Measurements from ENCODE around the gene NDUFAF7.
"Not testable (repeated sequence)": the region's sequence is repeated elsewhere in the genome, so short reads cannot be mapped to it uniquely, and the experiment has no call there.

The NDUFAF7 gene

GRCh38 chr2:37231241-37232130 is at the start of gene NDUFAF7, which contains the start of gene CEBPZ:
Gene NDUFAF7, plus strand, starts transcription at chr2:37231658. Its CDS starts 48 bp downstream, at chr2:37231706.
Gene CEBPZ, minus strand, starts transcription at chr2:37231596. Its CDS starts 29 bp downstream, at chr2:37231567.
- peak; percentile 73 to 82 for DNase-seq (ENCODE audit: low read depth in 1 of 2, low spot score in 1 of 2)

- DNase-seq (ENCODE audit: low read depth in 1 of 2, low spot score in 1 of 2): no peak
Measured at GRCh38 chr2:37181726-37182684, 49.5 kb upstream of the NDUFAF7 start.

- no peak for DNase-seq (ENCODE audit: low read depth in 1 of 2, low spot score in 1 of 2)
Measured at GRCh38 chr2:37188570-37188969, 42.9 kb upstream of the NDUFAF7 start, which contains the start of gene SULT6B1. Gene SULT6B1, minus strand, starts transcription at chr2:37188670. Its CDS starts 30 bp downstream, at chr2:37188640.

GRCh38 chr2:37189452-37190153 is 41.9 kb upstream of the NDUFAF7 start:
- no peak for DNase-seq (ENCODE audit: low read depth in 1 of 2, low spot score in 1 of 2)

- DNase-seq (ENCODE audit: low read depth in 1 of 2, low spot score in 1 of 2): no peak
Measured at GRCh38 chr2:37190290-37190689, 41.2 kb upstream of the NDUFAF7 start.

- no peak for DNase-seq (ENCODE audit: low read depth in 1 of 2, low spot score in 1 of 2)
Measured at GRCh38 chr2:37191253-37191652, 40.2 kb upstream of the NDUFAF7 start.

GRCh38 chr2:37191747-37192146 is 39.7 kb upstream of the NDUFAF7 start:
- no peak for DNase-seq (ENCODE audit: low read depth in 1 of 2, low spot score in 1 of 2)

- no peak for DNase-seq (ENCODE audit: low read depth in 1 of 2, low spot score in 1 of 2)
Measured at GRCh38 chr2:37192551-37192950, 38.9 kb upstream of the NDUFAF7 start.

GRCh38 chr2:37195862-37196319 is 35.6 kb upstream of the NDUFAF7 start:
- not testable (repeated sequence) for DNase-seq (ENCODE audit: low read depth in 1 of 2, low spot score in 1 of 2)

GRCh38 chr2:37196320-37197195 is 34.9 kb upstream of the NDUFAF7 start, which contains the start of gene CEBPZOS:
Gene CEBPZOS, plus strand, starts transcription at chr2:37196496. Its CDS starts 3,209 bp downstream, at chr2:37199705.
- peak; percentile 82 to 84 for DNase-seq (ENCODE audit: low read depth in 1 of 2, low spot score in 1 of 2)

GRCh38 chr2:37198681-37199065 is 32.8 kb upstream of the NDUFAF7 start:
- no peak for DNase-seq (ENCODE audit: low read depth in 1 of 2, low spot score in 1 of 2)

GRCh38 chr2:37201208-37201607 is 30.2 kb upstream of the NDUFAF7 start:
- DNase-seq (ENCODE audit: low read depth in 1 of 2, low spot score in 1 of 2): no peak

- DNase-seq (ENCODE audit: low read depth in 1 of 2, low spot score in 1 of 2): no peak
Measured at GRCh38 chr2:37201766-37202165, 29.7 kb upstream of the NDUFAF7 start.

GRCh38 chr2:37203708-37204107 is 27.8 kb upstream of the NDUFAF7 start:
- no peak for DNase-seq (ENCODE audit: low read depth in 1 of 2, low spot score in 1 of 2)

GRCh38 chr2:37205071-37205661 is 26.3 kb upstream of the NDUFAF7 start:
- not testable (repeated sequence) for DNase-seq (ENCODE audit: low read depth in 1 of 2, low spot score in 1 of 2)

GRCh38 chr2:37205689-37206341 is 25.6 kb upstream of the NDUFAF7 start:
- no peak for DNase-seq (ENCODE audit: low read depth in 1 of 2, low spot score in 1 of 2)

GRCh38 chr2:37206760-37207159 is 24.7 kb upstream of the NDUFAF7 start:
- not testable (repeated sequence) for DNase-seq (ENCODE audit: low read depth in 1 of 2, low spot score in 1 of 2)

GRCh38 chr2:37211212-37211611 is 20.2 kb upstream of the NDUFAF7 start:
- no peak for DNase-seq (ENCODE audit: low read depth in 1 of 2, low spot score in 1 of 2)

- DNase-seq (ENCODE audit: low read depth in 1 of 2, low spot score in 1 of 2): no peak
Measured at GRCh38 chr2:37211939-37212338, 19.5 kb upstream of the NDUFAF7 start.

Measured in activated T-helper 1 cell treated with anti-CD3 and anti-CD28 coated beads, Interleukin-2, amount 50 U/mL, for 16 hours (primary cell).